Osteoblast (primary cell): Measurements from ENCODE around the gene EFCAB6. TPM values are rescaled to one million over a fixed set of nuclear protein-coding genes. Genes with fewer than 3 reads are reported as not detected.

Experiments used
- DNase-seq: peaks from one replicate; pipeline ENCODE4 v3.0.0; 2011; ENCODE audit warnings: low spot score, mixed read lengths; ENCODE audit not compliant: insufficient read length; ENCODE audit errors: missing footprints
- H2AFZ ChIP-seq: 2 replicates; pipeline ENCODE4 v1.6.0; 2011; ENCODE audit warnings: mild to moderate bottlenecking, low read length
- H3K27ac ChIP-seq: 2 replicates; pipeline ENCODE4 v1.5.1; 2011; ENCODE audit warnings: mild to moderate bottlenecking, low read depth, low read length, moderate library complexity
- H3K27me3 ChIP-seq: 2 replicates; pipeline ENCODE4 v1.6.0; 2012; ENCODE audit warnings: mild to moderate bottlenecking, control low read depth, inconsistent platforms, low read length, moderate library complexity; ENCODE audit not compliant: insufficient read depth
- H3K36me3 ChIP-seq: 2 replicates; pipeline ENCODE4 v1.5.1; 2011; ENCODE audit warnings: mild to moderate bottlenecking, low read length, control low read depth, moderate library complexity; ENCODE audit not compliant: insufficient read depth
- H3K4me1 ChIP-seq: 2 replicates; pipeline ENCODE4 v1.5.1; 2011; ENCODE audit warnings: mild to moderate bottlenecking, low read length, control low read depth, moderate library complexity; ENCODE audit not compliant: insufficient read depth
- H3K4me2 ChIP-seq: 2 replicates; pipeline ENCODE4 v1.6.0; 2011; ENCODE audit warnings: mild to moderate bottlenecking, low read length; ENCODE audit not compliant: insufficient read depth
- H3K4me3 ChIP-seq: fragments of 200-600 bp; sonication (generic); 3 replicates; pipeline ENCODE4 v1.5.1; 2012; ENCODE audit warnings: mild to moderate bottlenecking, low read length, inconsistent platforms; ENCODE audit not compliant: insufficient read depth
- H3K79me2 ChIP-seq: 2 replicates; pipeline ENCODE4 v1.6.0; 2012; ENCODE audit warnings: mild to moderate bottlenecking, low read length, control low read depth, inconsistent platforms; ENCODE audit not compliant: insufficient read depth
- H3K9me3 ChIP-seq: 2 replicates; pipeline ENCODE4 v1.5.1; 2011; ENCODE audit warnings: low read depth, low read length, control low read depth
- H4K20me1 ChIP-seq: 2 replicates; pipeline ENCODE4 v1.6.0; 2012; ENCODE audit warnings: mild to moderate bottlenecking, low read length, control low read depth; ENCODE audit not compliant: insufficient read depth
- CTCF ChIP-seq: IDR thresholded peaks from 2 replicates; pipeline ENCODE4 v1.5.1; 2011; ENCODE audit warnings: mild to moderate bottlenecking, low read depth, low read length, moderate library complexity; ENCODE audit errors: extremely low read depth
- total RNA-seq: library from RNA; depleted of rRNA; stranded (reverse); fragments of >200 nt; gene quantifications from 2 replicates; pipeline ENCODE4 v1.2.3, GENCODE V29; 2012

Gene EFCAB6
- 1.8 and 2.9 TPM in 2 replicates for total RNA-seq

DNA sequence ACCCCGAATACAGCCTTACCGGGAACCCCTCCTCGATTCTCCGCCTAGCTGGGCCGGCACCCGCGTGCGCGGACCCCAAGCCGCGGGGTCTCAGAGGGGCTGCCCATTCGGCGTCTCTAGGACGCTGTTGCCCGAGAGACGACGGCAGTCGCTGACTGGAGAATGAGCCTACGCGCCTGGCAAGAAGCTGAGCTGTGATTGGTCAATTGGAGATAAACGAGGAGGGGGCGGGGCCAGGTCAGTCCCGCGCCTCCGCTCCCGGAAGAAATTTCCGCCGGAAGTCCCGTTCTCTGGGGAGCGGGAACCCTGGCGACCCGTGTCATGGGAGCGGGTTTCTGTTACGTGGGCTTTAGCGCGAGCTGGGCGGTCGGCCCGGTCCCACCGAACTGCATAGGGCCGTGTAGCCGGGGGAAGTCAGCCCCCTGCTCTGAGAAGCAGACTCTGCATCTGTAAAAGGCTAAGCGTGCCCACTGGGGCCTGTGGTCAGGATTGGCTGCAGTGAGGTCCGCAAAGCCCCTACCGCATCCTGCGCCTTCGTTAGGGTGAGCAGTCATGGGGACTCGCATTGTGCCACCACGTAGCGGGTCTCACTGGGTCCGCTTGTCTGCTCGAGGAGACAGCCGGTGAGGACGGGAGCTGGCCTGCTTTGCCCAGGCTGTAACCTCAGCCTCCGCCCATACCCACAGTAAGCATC, at the start of gene EFCAB6:
Gene EFCAB6, minus strand, starts transcription at position 157 of the 694 bp plus-strand sequence. CDS start 29,987 bp downstream, outside the sequence.
- no peaks in the 10 kb centered on the region for H3K9me3 ChIP-seq
- peak within 1 kb of the TSS; percentile 94 for H3K4me3 ChIP-seq
- no peaks in the 10 kb centered on the region for H3K27me3 ChIP-seq
- peak within 1 kb of the TSS; percentile 98 for H3K4me2 ChIP-seq
- H4K20me1 ChIP-seq: no peaks in the 10 kb centered on the region
- peak within 1 kb of the TSS; percentile 98 for H2AFZ ChIP-seq
- peaks cover 18% of the 10 kb centered on the region for H3K4me1 ChIP-seq
- H3K79me2 ChIP-seq: peaks cover 9% of the 10 kb centered on the region
- no peaks in the 10 kb centered on the region for H3K36me3 ChIP-seq
- peak within 1 kb of the TSS; percentile 90 for H3K27ac ChIP-seq
- TF ChIP-seq CTCF: no peak
- DNase-seq: peak; percentile 98

DNA sequence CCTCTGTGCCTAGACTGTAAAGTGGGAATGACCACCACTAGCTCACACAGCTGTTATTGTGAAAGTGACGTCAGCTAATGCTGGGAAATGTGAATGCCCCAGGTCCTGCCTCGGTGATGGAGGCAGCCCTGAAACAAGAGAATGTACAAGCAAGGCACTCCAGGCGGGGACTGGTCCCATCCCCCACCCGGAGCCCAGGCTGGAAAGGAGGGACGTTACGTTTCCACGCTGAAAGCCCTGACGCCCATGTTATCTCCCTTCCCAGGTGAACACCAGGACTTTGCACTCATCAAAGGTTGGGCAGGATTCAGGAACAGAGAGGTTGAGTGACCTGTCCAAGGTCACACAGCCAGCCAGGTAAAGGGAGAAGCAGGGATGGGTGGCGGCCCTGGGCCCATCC, 49.4 kb upstream of the EFCAB6 start:
- peaks cover 32% of the 10 kb centered on the region for H3K27me3 ChIP-seq
- H3K9me3 ChIP-seq: no peaks in the 10 kb centered on the region
- no peak overlapping the region for H3K4me2 ChIP-seq
- H3K79me2 ChIP-seq: no peaks in the 10 kb centered on the region
- no peaks in the 10 kb centered on the region for H4K20me1 ChIP-seq
- H3K27ac ChIP-seq: no peak overlapping the region
- peak; percentile 37 for DNase-seq
- no peak overlapping the region for H3K4me3 ChIP-seq
- TF ChIP-seq CTCF: no peak
- H2AFZ ChIP-seq: no peak overlapping the region
- no peaks in the 10 kb centered on the region for H3K36me3 ChIP-seq
- no peaks in the 10 kb centered on the region for H3K4me1 ChIP-seq

DNA sequence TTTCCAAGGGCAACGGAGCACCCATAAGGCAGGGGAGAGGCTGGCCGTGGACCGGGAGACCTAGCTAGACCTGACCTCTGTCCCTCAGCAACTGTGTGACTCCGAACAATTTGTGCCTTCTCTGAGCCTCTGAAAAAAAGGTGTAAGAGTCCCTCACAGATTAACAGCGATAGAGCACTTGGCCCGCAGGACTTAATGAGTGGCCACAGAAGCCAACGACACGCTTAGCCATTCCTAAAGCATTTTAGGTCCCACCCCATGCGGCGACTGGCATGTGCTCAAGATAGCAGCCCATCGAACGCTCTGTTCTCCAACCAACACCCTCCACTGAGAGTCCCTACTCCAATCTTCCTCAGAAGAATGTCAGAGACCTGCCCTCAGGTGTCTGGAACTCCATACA, 48.7 kb upstream of the EFCAB6 start:
- Histone ChIP-seq H3K4me1 (no peaks in the 10 kb centered on the region), H4K20me1 (no peaks in the 10 kb centered on the region), H3K9me3 (no peaks in the 10 kb centered on the region), H3K27ac (no peak overlapping the region), H3K4me3 (no peak overlapping the region), H3K36me3 (no peaks in the 10 kb centered on the region), H2AFZ (no peak overlapping the region), H3K4me2 (no peak overlapping the region), H3K79me2 (no peaks in the 10 kb centered on the region), H3K27me3 (peaks cover 32% of the 10 kb centered on the region)
- TF ChIP-seq CTCF: no peak
- DNase-seq: peak; percentile 30

- Histone ChIP-seq H3K79me2 (no peaks in the 10 kb centered on the region), H3K27ac (no peak overlapping the region), H3K27me3 (peaks cover 32% of the 10 kb centered on the region), H3K36me3 (no peaks in the 10 kb centered on the region), H3K4me3 (no peak overlapping the region), H3K9me3 (no peaks in the 10 kb centered on the region), H2AFZ (no peak overlapping the region), H3K4me2 (no peak overlapping the region), H3K4me1 (no peaks in the 10 kb centered on the region), H4K20me1 (no peaks in the 10 kb centered on the region)
- no peak for TF ChIP-seq CTCF
- DNase-seq: peak; percentile 44
Observed at GRCh38 chr22:43860126-43860525, 48.0 kb upstream of the EFCAB6 start.
